Liver (tissue), 9 donors: Measurements from ENCODE around the gene NTNG2. TPM values are rescaled to one million over a fixed set of nuclear protein-coding genes. Genes with fewer than 3 reads are reported as not detected.

Source experiments
- DNase-seq: peaks from one replicate; pipeline ENCODE4 v3.0.0-alpha.2; 2017; ENCODE audit warnings: low spot score
- H3K27ac ChIP-seq, 2 donors: one replicate each; pipeline ENCODE4 v1.7.0; 2013; ENCODE audit warnings: inconsistent platforms in 2 of 2, low read length in 2 of 2, control low read depth in 1 of 2, low read depth in 1 of 2, mild to moderate bottlenecking in 1 of 2
- H3K27me3 ChIP-seq, 4 donors: one replicate each; pipeline versions ENCODE4 v1.6.1 to v1.7.0; 2013; ENCODE audit warnings: low read length in 3 of 4, inconsistent platforms in 1 of 4, mild to moderate bottlenecking in 1 of 4, moderate library complexity in 1 of 4; ENCODE audit not compliant: control insufficient read depth in 4 of 4, insufficient read depth in 4 of 4
- H3K36me3 ChIP-seq, 4 donors: one replicate each; pipeline versions ENCODE4 v1.6.1 to v1.7.0; 2013; ENCODE audit warnings: low read length in 3 of 4, mild to moderate bottlenecking in 3 of 4, low read depth in 1 of 4, moderate library complexity in 1 of 4; ENCODE audit not compliant: control insufficient read depth in 4 of 4, insufficient read depth in 3 of 4
- H3K4me1 ChIP-seq, 4 donors: one replicate each; pipeline versions ENCODE4 v1.6.1 to v1.7.0; 2013; ENCODE audit warnings: low read length in 3 of 4, mild to moderate bottlenecking in 3 of 4, moderate library complexity in 1 of 4; ENCODE audit not compliant: control insufficient read depth in 4 of 4, insufficient read depth in 4 of 4
- H3K4me3 ChIP-seq, 3 donors: one replicate each; pipeline versions ENCODE4 v1.6.1 to v1.7.0; 2013; ENCODE audit warnings: low read length in 3 of 3, control low read depth in 1 of 3, low read depth in 1 of 3, mild to moderate bottlenecking in 1 of 3
- H3K9ac ChIP-seq, 2 donors: one replicate each; pipeline ENCODE4 v1.7.0; 2013; ENCODE audit warnings: low read length in 2 of 2, mild to moderate bottlenecking in 2 of 2, moderate library complexity in 2 of 2, control low read depth in 1 of 2, low read depth in 1 of 2
- H3K9me3 ChIP-seq, 4 donors: one replicate each; pipeline versions ENCODE4 v1.6.1 to v1.7.0; 2013; ENCODE audit warnings: low read length in 3 of 4; ENCODE audit not compliant: control insufficient read depth in 4 of 4
- CTCF ChIP-seq: fragments of 150-350 bp; IDR thresholded peaks from 2 replicates; pipeline ENCODE4 v1.5.1; 2017; ENCODE audit warnings: improper control_type of control experiment, low read depth, low read length; ENCODE audit not compliant: missing input control
- EGR1 ChIP-seq, 2 donors: IDR thresholded peaks; 2 replicates each; pipeline ENCODE4 v1.6.1; 2016 to 2018; ENCODE audit warnings: antibody characterized with exemption in 2 of 2, low read depth in 2 of 2
- FOXA1 ChIP-seq: IDR thresholded peaks from 2 replicates; pipeline ENCODE4 v1.6.1; 2016; ENCODE audit warnings: antibody characterized with exemption
- FOXA2 ChIP-seq: IDR thresholded peaks from 2 replicates; pipeline ENCODE4 v1.6.1; 2016; ENCODE audit warnings: antibody characterized with exemption
- GABPA ChIP-seq, 2 donors: IDR thresholded peaks in 1 of 2; conservative IDR thresholded peaks in 1 of 2; 2 replicates each; pipeline ENCODE4 v1.6.1; 2016; ENCODE audit warnings: antibody characterized with exemption in 2 of 2, mild to moderate bottlenecking in 1 of 2, moderate library complexity in 1 of 2
- HNF4A ChIP-seq, 2 donors: conservative IDR thresholded peaks; 2 replicates each; pipeline ENCODE4 v1.6.1; 2016; ENCODE audit warnings: antibody characterized with exemption in 2 of 2, mild to moderate bottlenecking in 2 of 2
- HNF4G ChIP-seq: IDR thresholded peaks from 2 replicates; pipeline ENCODE4 v1.6.1; 2016; ENCODE audit warnings: antibody characterized with exemption
- JUND ChIP-seq, 2 donors: IDR thresholded peaks; 2 replicates each; pipeline ENCODE4 v1.6.1; 2016; ENCODE audit warnings: antibody characterized with exemption in 2 of 2
- MAX ChIP-seq: IDR thresholded peaks from 2 replicates; pipeline ENCODE4 v1.6.1; 2016; ENCODE audit warnings: antibody characterized with exemption
- NR2F2 ChIP-seq: IDR thresholded peaks from 2 replicates; pipeline ENCODE4 v1.6.1; 2016; ENCODE audit warnings: antibody characterized with exemption
- RAD21 ChIP-seq, 2 donors: IDR thresholded peaks; 2 replicates each; pipeline ENCODE4 v1.6.1; 2016; ENCODE audit warnings: antibody characterized with exemption in 2 of 2, mild to moderate bottlenecking in 2 of 2
- REST ChIP-seq: IDR thresholded peaks from 2 replicates; pipeline ENCODE4 v1.6.1; 2016; ENCODE audit warnings: antibody characterized with exemption, mild to moderate bottlenecking
- RXRA ChIP-seq, 2 donors: IDR thresholded peaks; 2 replicates each; pipeline ENCODE4 v1.6.1; 2017 to 2018; ENCODE audit warnings: antibody characterized with exemption in 2 of 2, mild to moderate bottlenecking in 1 of 2
- TAF1 ChIP-seq: conservative IDR thresholded peaks from 2 replicates; pipeline ENCODE4 v1.6.1; 2016; ENCODE audit warnings: antibody characterized with exemption, mild to moderate bottlenecking
- YY1 ChIP-seq: IDR thresholded peaks from 2 replicates; pipeline ENCODE4 v1.6.1; 2016; ENCODE audit warnings: antibody characterized with exemption, mild to moderate bottlenecking
- ZBTB33 ChIP-seq: IDR thresholded peaks from 2 replicates; pipeline ENCODE4 v1.6.1; 2016; ENCODE audit warnings: antibody characterized with exemption
- WGBS: extraction: QIAGEN DNeasy Blood & Tissue Kit; methylation state at CpG from one replicate; pipeline ENCODE4 v1.1.7; 2013; 5-methylcytosine and 5-hydroxymethylcytosine counted together
- polyA plus RNA-seq, 2 donors: library from polyadenylated mRNA; stranded (reverse) in 1 of 2; unstranded in 1 of 2; fragments of 200-250 nt in 1 of 2; fragments of >200 nt in 1 of 2; fragmentation: Nextera tagmentation in 1 of 2; extraction: Ambion mirVana in 1 of 2; gene quantifications; one replicate each; pipeline versions ENCODE4 v1.2.1 to v1.2.3, GENCODE V29; 2013 to 2015
- total RNA-seq, 2 donors: library from RNA; depleted of rRNA; stranded (reverse); fragments of >200 nt; gene quantifications; one replicate each; pipeline ENCODE4 v1.2.3, GENCODE V29; 2014
- donor health status: healthy.
- donor health status: healthy.
- donor health status: healthy.
- donor health status: healthy.
- donor health status: healthy.

The NTNG2 gene
- total and polyA plus RNA-seq, 4 donors = 0.12 to 0.42 (median 0.28) TPM; not detected in 1

GRCh38 chr9:132175431-132175830 lies 13.6 kb downstream of the NTNG2 start:
- Histone ChIP-seq H3K27me3 (peaks cover 0 to 5% (median 0%) of the 10 kb centered on the region in 4 donors), H3K9me3 (no peaks in the 10 kb centered on the region), H3K9ac (no peak overlapping the region), H3K36me3 (no peaks in the 10 kb centered on the region), H3K4me1 (no peaks in the 10 kb centered on the region), H3K4me3 (no peak overlapping the region), H3K27ac (no peak overlapping the region)
- DNase-seq = no peak
- WGBS = 56% methylated on average over 14 of the region's 14 CpGs
- TF ChIP-seq HNF4G (no peak), TAF1 (no peak), CTCF (no peak), FOXA2 (no peak), REST (no peak)

- 85% methylated on average over 5 of the region's 5 CpGs for WGBS
- TF ChIP-seq JUND (IDR thresholded peaks at IDR 0.05) (no peak), CTCF (no peak), FOXA2 (no peak), RAD21 (IDR thresholded peaks at IDR 0.05) (no peak), TAF1 (no peak), REST (no peak), ZBTB33 (no peak), MAX (no peak), HNF4A (conservative IDR thresholded peaks at IDR 0.05) (no peak), RXRA (IDR thresholded peaks at IDR 0.05) (no peak), NR2F2 (no peak), HNF4G (no peak), YY1 (no peak), GABPA (IDR thresholded peaks at IDR 0.05 in 1 of 2, conservative IDR thresholded peaks at IDR 0.05 in 1 of 2) (no peak), FOXA1 (no peak), EGR1 (IDR thresholded peaks at IDR 0.05; ENCODE audit: low read depth in 2 of 2) (no peak)
- H3K9ac ChIP-seq = no peak overlapping the region
Measured at GRCh38 chr9:132176338-132176737, 14.5 kb downstream of the NTNG2 start.

More at GRCh38 chr9:132176338-132176737, 14.5 kb downstream of the NTNG2 start:
- Histone ChIP-seq H3K27me3 (peaks cover 0 to 5% (median 0%) of the 10 kb centered on the region in 4 donors), H3K4me3 (no peak overlapping the region), H3K27ac (no peak overlapping the region), H3K36me3 (no peaks in the 10 kb centered on the region), H3K9me3 (no peaks in the 10 kb centered on the region), H3K4me1 (no peaks in the 10 kb centered on the region)
- DNase-seq = no peak
